Measurements from ENCODE around the gene ADCK1.
"Not testable (repeated sequence)": the region's sequence is repeated elsewhere in the genome, so short reads cannot be mapped to it uniquely, and the experiment has no call there.

ADCK1 gene

DNA sequence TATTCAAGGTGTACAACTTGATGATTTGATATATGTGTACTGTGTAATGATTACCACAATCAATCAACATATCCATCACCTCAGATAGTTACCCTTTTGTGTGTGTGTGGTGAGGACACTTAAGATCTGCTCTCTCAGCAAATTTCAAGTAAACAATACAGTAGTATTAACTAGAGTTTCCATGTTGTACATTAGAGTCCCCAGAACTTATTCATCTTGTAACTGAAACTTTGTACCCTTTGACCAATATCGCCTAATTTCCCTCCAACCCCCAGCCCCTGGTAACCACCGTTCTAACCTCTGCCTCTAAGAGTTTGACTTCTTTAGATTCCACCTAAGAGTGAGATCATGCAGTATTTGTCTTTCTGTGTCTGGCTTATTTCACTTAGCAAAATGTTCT is 12.1 kb downstream of the ADCK1 start:
- no peak for DNase-seq

DNA sequence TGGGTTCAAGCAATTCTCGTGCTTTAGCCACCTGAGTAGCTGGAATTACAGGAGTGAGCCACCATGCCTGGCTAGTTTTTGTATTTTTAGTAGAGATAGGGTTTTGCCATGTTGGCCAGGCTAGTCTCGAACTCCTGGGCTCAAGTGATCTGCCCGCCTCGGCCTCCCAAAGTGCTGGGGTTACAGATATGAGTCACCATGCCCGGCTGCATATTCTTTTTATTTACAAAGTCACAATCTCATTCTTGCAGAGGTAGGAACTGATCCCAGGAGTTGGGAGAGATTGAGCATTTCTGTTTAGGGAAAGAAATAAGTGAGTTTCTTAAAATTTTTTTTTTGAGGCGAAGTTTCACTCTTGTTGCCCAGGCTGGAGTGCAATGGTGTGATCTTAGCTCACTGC is 12.8 kb downstream of the ADCK1 start:
- not testable (repeated sequence) for DNase-seq

- no peak for DNase-seq
Measured at GRCh38 chr14:77822307-77822706, 22.4 kb downstream of the ADCK1 start.

- DNase-seq = no peak
Measured at GRCh38 chr14:77822741-77823140, 22.8 kb downstream of the ADCK1 start.

- no peak for DNase-seq
Measured at GRCh38 chr14:77823378-77823777, 23.5 kb downstream of the ADCK1 start.

- DNase-seq = no peak
Measured at GRCh38 chr14:77825895-77826519, 26.1 kb downstream of the ADCK1 start.

DNA sequence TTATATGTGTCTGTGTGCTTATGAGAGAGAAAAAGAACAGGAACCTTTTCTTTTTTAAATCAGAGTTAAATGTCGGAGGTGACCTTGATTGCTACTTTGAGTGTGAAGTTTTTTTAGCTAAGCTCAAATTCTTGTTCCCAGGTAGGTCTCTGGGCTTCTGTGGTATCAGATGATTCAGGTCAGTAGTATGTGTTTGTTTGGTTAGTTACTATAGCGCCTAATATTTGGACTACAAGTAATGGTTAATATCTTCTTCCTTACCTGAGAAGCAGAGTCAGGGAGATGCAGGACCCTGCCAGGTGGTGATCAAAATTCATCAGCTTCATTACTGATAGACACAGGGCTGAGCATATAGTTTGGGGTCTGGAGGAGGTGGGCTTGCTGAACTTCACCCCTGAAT is 30.8 kb downstream of the ADCK1 start:
- DNase-seq = no peak

GRCh38 chr14:77832297-77832696 is 32.4 kb downstream of the ADCK1 start:
- no peak for DNase-seq

GRCh38 chr14:77837926-77838325 is 38.0 kb downstream of the ADCK1 start:
- no peak for DNase-seq

GRCh38 chr14:77838831-77839511 is 39.1 kb downstream of the ADCK1 start:
- DNase-seq = no peak

DNA sequence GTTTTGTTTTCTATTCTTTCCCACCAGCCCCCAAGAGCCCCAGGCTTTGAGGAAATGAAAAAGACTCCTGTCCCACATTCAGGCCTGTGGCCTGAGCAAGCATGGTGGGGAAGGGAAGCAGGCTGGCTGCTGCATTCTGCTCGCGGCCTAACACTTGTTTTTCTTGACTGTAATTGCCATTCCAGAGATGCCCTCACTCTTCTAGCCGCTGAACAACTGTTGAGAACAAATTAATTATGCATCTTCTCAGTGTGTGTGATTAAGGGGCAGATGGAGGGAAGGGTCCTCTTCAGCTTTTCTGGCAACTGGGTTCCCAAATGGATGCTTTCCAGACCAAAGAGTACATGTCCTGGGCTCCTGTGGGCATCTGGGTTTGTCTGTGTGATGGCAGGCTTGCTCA is 43.3 kb downstream of the ADCK1 start:
- DNase-seq = peak; percentile 77

- DNase-seq = peak; percentile 52
Measured at GRCh38 chr14:77843651-77844050, 43.7 kb downstream of the ADCK1 start.

DNA sequence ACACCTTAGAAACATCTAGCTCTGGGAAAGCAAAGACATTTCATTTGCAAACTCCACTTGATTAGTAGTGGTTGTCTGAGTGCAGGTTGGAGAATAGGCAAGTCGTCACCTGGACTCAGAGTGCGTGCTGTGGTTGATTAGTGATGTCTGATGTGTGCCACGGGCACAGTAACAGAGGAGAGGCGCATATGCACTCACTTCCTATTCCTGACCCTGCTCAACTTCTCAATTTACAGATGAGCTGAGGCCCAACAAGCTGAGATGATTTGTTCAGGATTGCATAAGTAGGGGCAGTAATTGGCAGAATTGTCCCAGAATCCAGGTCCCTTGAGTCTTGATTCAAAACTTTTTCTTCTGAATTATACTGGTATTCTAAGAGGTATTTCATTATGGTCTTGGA is 44.9 kb downstream of the ADCK1 start:
- DNase-seq = no peak

DNA sequence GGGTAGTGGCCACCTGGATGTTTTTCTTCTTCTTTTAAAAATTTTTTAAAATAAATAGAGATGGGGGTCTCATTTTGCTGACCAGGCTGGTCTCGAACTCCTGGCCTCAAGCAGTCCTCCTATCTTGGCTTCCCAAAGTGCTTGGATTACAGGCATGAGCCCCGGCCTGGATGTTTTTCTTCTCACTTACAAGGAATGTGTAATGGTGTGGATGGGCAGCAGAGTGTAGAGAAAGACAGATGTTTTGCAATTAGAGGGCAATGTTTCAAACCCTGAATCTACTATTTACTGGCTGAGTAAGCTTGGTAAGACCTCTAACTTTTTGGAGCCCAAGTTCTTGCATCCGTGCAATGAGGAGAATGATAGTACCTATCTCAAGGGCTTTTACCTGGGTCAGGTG is 48.1 kb downstream of the ADCK1 start:
- no peak for DNase-seq

DNA sequence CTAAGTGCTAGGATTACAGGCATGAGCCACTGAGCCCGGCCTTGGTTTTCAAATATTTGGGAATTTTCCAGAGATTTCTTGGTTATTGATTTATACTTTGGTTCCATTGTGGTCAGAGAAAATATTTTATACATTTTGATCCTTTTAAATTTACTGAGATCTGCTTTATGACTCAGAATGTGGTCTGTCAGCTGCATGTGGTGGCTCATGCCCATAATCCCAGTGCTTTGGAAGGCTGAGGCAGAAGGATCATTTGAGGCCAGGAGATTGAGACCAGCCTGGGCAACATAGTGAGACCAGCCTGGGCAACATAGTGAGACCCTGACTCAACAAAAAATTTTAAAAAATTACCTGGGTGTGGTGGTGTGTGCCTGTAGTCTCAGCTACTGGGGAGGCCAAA is 49.8 kb downstream of the ADCK1 start:
- no peak for DNase-seq

DNA sequence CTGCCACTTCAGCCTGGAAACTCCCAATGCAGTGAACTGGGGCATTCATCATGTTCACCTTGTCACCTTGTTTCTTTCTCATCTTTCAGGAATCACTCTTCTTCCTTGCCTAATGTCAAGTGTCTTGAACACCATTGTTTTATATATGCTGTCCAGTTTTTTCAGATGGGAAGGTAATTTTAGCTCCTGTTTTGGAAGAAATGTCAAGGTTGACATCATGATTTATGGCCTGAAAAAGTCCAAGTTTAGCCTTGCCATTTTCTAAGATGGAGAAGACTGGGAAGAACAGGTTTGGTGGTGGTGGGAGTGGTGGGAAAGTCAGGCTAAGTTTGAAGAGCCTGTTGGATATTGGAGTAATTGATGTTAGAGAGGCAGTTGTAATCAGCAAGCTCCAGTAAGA is 54.0 kb downstream of the ADCK1 start:
- no peak for DNase-seq

GRCh38 chr14:77856941-77857340 is 57.0 kb downstream of the ADCK1 start:
- DNase-seq = no peak

DNA sequence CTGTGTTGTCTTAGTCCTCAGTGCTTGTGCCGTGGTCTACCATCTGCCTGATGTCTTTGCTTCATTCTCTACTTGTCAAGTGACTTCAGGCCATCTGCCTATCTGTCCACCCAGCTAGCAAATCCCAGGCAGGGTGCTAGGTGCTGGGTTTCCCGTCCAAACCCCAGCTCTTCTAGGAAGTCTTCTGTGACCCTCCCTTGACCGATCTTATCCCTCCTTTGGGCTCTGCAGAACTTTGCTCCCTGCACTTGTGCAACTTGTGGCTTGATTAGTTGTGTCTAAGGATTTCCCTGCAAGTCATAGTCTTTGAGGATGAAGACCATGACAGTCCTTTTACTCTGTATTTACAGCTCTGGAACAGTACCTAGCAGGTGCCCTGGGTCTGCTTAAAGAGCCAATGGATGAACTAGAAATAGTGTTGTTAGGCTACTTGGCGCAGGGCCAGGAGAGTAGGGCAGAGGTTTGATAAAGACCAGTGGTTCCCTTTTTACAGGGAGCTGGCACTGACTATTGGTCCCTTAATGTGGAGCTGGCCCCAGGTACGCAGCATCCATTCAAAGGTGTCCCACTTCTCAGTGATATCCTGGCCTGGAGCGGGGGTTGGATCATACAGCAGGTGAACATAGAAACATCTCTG is 60.1 kb downstream of the ADCK1 start:
- no peak for DNase-seq

- DNase-seq = no peak
Measured at GRCh38 chr14:77861201-77861600, 61.3 kb downstream of the ADCK1 start.

- no peak for DNase-seq
Measured at GRCh38 chr14:77862154-77862786, 62.4 kb downstream of the ADCK1 start.

- DNase-seq = no peak
Measured at GRCh38 chr14:77864085-77864484, 64.2 kb downstream of the ADCK1 start.

GRCh38 chr14:77864580-77864979 is 64.7 kb downstream of the ADCK1 start:
- DNase-seq = no peak

DNA sequence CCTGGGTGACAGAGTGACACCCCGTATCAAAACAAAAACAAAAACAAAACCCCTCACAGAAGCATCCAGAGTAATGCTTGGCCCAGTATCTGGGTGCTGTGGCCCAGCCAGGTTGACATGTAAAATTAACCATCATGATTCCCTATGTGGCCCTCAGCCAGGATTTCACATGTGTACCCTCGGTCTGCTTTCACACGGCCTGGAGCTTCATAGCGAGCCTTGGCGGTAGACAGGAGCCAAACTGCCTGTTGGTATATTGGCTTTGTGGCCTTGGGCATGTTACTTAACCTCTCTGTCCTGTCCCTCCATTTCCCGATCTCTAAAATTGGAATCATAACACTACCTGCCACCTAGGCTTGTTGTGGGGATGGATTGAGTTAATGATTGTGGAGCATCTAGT is 65.5 kb downstream of the ADCK1 start:
- no peak for DNase-seq

DNA sequence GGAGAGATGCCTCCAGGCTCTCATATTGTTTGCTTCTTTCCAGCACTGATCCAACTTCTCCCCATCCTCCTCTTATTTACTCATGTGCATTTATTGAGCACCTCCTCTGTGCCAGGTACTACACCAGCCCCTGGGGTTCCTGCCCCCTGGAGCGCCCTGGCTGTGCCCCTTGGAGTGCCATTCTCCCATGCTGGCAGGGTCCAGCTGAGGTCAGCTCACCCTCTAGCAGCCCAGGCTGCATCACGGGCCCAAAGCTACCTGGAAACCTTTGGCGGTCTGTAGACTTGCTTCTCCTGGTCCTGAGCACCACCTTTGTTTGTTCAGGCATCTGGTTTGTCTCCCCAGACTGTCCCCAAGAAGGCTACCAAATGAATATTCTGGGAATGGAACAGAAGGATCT is 67.0 kb downstream of the ADCK1 start:
- no peak for DNase-seq

Data from NCI-H524 treated with DMSO at 0.1 percent for 48 hours (cell line).